Measurements from ENCODE around the gene RNF208. TPM values are rescaled to one million over a fixed set of nuclear protein-coding genes. Genes with fewer than 3 reads are reported as not detected.

RNF208 gene
- polyA plus RNA-seq, 1 donor: 11.0 TPM

DNA sequence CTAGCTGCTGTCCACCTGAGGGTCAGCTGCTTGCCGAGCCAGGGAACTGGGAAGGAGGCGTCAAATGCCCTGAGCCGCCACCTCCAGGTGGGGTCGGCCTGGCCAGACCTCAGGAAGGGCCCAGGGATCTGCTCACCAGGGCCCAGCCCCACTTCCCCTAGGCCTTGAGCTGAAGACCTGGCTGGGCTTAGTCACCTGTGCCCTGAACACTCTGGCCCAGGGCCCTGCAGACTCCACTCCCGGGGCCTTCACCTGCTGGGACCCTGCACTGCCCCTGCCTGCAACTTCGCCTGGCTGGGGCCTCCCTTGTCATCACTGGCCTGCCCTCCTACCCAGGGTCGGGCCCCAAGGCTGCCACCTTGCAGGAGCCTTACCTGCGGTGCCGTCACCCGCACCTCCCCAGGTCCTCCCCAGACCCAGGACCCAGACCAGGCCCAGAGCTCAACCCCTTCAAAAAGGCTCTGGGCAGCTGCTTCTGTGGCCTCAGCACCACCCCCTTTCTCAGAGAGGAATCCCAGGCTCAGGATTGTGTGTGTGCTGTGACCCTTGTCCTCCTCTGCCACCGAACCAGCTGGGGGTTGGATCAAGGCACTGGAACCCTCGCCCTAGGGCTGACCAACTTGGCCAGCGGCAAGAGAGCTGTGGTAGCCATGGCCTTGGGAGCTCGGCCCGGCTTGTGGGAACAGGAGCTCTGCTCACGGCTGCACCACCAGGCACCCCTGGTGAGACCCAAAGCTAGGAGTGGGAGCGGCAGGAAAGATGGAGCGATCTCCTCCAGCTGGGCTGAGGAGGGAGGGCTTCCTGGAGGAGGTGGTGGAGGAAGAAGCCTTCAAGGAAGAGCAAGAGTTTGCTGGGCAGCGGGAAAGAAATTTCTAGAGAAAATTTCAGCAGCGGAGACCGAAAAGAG is 31.9 kb upstream of the RNF208 start:
- no peaks in the 10 kb centered on the region for H3K27me3 ChIP-seq (ENCODE audit: control insufficient read depth, insufficient read depth, low read length)
- H3K4me3 ChIP-seq (ENCODE audit: low read length): peak overlapping the region; percentile 95
- H3K36me3 ChIP-seq (ENCODE audit: control insufficient read depth, insufficient read depth, low read length): peaks cover 15% of the 10 kb centered on the region
- no peaks in the 10 kb centered on the region for H3K9me3 ChIP-seq (ENCODE audit: control insufficient read depth, low read depth, low read length)
- peak overlapping the region; percentile 85 for H3K27ac ChIP-seq (ENCODE audit: low read length)
- 30% methylated on average over 2 of the region's 21 CpGs for WGBS (ENCODE audit: insufficient coverage, low lambda C conversion rate)
- peaks cover 35% of the 10 kb centered on the region for H3K4me1 ChIP-seq (ENCODE audit: control insufficient read depth, insufficient read depth, low read length)
- DNase-seq: peak in 1 of 2 donors; percentile 65

DNA sequence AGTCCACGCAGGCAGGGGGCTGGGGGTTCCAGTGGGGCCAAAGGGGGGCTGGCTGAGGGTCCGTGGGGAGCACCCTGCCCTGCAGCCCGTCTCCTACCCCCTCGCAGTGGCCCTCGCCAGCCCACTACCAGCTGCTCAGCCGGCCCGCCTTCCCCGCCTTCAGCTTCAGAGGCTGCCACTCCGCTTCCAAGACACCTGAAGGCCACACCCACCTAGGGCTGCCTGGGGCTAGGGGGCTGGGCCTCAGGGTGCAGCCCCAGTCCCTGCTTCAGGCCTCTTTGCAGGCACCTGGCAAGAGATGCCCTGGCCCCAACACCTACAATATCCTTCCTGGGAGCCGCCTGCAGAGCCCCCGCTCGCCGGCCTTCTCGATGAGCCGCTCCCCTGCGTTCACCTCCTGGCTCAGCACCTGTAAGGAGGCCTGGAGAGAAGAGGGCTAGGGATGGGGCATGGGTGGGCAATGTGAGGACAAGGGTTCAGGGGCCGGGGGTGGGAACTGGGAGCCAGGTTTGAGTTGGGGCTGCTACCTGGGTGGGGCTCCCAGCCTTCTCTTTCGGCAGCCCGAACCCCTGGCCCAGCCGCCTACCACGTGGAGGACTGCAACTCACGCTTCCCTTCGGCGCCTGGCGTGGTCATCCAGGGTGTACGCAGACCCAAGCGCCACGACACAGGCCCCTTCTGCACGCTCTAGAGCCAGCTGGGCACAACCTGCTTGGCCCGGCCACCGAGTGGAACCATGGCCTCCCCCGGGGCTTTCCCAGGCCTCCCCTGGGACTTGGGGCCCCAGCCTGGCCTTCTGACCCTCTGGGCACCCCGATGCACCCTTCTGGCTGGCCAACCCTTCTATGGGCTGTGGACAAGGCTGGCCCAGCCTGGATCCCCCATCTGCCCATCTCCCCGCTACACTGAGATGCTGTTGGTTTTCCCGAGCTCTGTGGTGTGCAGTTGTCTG is 30.8 kb upstream of the RNF208 start:
- H3K27ac ChIP-seq (ENCODE audit: low read length): no peak overlapping the region
- H3K4me1 ChIP-seq (ENCODE audit: control insufficient read depth, insufficient read depth, low read length): peaks cover 35% of the 10 kb centered on the region
- no CpG with 5 or more reads among the region's 35 CpGs for WGBS (ENCODE audit: insufficient coverage, low lambda C conversion rate)
- H3K27me3 ChIP-seq (ENCODE audit: control insufficient read depth, insufficient read depth, low read length): no peaks in the 10 kb centered on the region
- H3K36me3 ChIP-seq (ENCODE audit: control insufficient read depth, insufficient read depth, low read length): peaks cover 9% of the 10 kb centered on the region
- H3K4me3 ChIP-seq (ENCODE audit: low read length): peak overlapping the region; percentile 9
- H3K9me3 ChIP-seq (ENCODE audit: control insufficient read depth, low read depth, low read length): no peaks in the 10 kb centered on the region
- peak; percentile 67 to 79 for DNase-seq

DNA sequence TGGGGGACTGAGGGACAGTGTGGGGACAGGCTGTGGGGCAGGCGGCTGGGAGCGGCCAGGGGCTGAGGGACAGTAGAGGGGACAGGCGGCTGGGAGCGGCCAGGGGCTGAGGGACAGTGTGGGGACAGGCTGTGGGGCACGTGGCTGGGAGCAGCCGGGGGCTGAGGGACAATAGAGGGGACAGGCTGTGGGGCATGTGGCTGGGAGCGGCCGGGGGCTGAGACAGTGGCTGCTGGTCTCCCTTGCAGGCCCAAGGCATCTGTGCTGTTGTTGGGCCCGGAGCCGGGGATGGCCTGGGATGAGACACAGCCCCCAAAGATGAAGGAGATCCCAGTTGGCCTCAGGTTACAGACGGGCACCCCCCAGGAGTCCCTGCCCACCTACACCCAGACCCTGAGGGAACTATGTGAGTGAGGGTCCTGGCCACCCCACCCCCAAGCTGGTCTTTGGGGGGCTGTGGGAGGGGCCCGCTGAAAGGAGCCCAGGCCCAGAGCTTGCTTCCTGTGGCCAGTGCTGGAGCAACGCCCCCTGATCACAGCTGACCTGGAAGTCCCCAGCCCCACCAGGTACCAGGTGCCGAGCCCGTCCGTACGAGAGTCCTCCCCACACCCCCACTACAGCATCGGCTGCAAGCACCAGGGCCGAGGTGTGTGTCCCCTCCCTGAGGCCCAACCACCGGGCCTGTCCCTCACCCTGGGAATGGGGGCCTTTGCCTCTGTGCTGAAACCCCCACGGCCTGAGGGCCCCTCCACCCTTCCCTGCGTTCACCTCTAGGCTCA is 29.6 kb upstream of the RNF208 start:
- no peak overlapping the region for H3K4me3 ChIP-seq (ENCODE audit: low read length)
- peaks cover 3% of the 10 kb centered on the region for H3K36me3 ChIP-seq (ENCODE audit: control insufficient read depth, insufficient read depth, low read length)
- H3K27ac ChIP-seq (ENCODE audit: low read length): no peak overlapping the region
- WGBS (ENCODE audit: insufficient coverage, low lambda C conversion rate): no CpG with 5 or more reads among the region's 22 CpGs
- no peak for DNase-seq
- no peaks in the 10 kb centered on the region for H3K9me3 ChIP-seq (ENCODE audit: control insufficient read depth, low read depth, low read length)
- H3K4me1 ChIP-seq (ENCODE audit: control insufficient read depth, insufficient read depth, low read length): peaks cover 32% of the 10 kb centered on the region
- H3K27me3 ChIP-seq (ENCODE audit: control insufficient read depth, insufficient read depth, low read length): no peaks in the 10 kb centered on the region

DNA sequence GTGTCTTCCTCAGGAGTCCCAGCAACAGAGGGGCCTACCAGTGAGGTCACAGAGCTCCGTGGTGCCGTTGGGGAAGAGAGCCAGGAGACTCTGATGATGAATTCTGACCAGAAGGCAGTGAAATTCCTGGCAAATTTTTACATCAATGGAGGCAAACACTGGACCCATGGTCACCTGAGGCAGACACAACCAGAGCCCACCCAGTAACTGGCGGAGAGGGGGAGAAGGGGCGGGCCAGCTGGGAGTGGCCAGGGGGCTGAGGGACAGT is 29.1 kb upstream of the RNF208 start, which contains the start of gene STPG3:
Gene STPG3 (plus strand): TSS at position 93 of the 268 bp plus-strand sequence. CDS start 1 bp downstream, at position 94.
- Histone ChIP-seq H3K27ac (ENCODE audit: low read length) (no peak within 1 kb of the TSS), H3K4me1 (ENCODE audit: control insufficient read depth, insufficient read depth, low read length) (peaks cover 27% of the 10 kb centered on the region), H3K9me3 (ENCODE audit: control insufficient read depth, low read depth, low read length) (no peaks in the 10 kb centered on the region), H3K4me3 (ENCODE audit: low read length) (no peak within 1 kb of the TSS), H3K27me3 (ENCODE audit: control insufficient read depth, insufficient read depth, low read length) (no peaks in the 10 kb centered on the region), H3K36me3 (ENCODE audit: control insufficient read depth, insufficient read depth, low read length) (no peaks in the 10 kb centered on the region)
- WGBS (ENCODE audit: insufficient coverage, low lambda C conversion rate): no CpG with 5 or more reads among the region's 4 CpGs
- DNase-seq: no peak

DNA sequence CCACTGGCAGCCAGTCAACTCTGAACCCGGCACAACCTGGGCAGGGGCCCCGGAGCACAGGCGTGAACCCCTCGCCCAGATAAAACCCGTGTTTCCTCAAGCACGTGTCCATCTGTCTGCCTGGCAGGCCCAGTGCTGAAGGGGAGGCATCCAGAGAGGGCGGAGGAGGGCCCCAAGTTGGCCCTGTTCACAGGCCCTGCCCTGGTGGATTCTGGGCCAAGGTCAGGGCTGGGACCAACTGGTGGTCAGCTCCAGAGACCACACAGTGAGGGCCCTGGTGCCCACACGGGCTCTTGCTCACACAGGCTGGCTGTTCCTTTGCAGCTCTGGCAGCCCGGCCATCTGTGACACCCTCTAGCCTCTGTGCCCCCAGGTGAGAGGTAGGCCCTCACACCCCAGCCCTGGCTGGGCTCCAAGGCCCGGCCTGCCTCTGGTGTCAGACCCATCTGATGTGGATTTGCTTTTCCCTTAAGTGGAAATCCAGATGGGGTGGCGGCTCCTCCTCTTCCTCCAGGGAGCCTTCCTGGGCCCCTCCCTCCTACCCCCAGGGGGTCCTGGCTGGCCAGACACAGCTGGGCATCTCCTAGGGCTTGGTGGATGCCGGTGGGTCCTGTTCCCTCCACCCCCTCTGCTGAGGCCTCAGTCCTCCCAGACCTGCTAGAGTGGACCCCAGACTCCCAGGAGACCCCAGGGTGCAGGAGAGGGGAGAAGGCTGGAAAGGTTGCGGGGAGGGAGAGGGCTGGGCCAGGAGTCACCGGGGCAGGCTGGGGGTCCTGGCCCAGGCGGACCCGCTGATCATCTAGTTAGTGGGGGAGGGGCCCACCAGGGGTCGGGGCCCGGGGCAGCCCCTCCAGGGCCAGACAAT is 28.5 kb upstream of the RNF208 start:
- Histone ChIP-seq H3K9me3 (ENCODE audit: control insufficient read depth, low read depth, low read length) (no peaks in the 10 kb centered on the region), H3K27ac (ENCODE audit: low read length) (no peak overlapping the region), H3K27me3 (ENCODE audit: control insufficient read depth, insufficient read depth, low read length) (no peaks in the 10 kb centered on the region), H3K36me3 (ENCODE audit: control insufficient read depth, insufficient read depth, low read length) (no peaks in the 10 kb centered on the region), H3K4me3 (ENCODE audit: low read length) (no peak overlapping the region), H3K4me1 (ENCODE audit: control insufficient read depth, insufficient read depth, low read length) (peaks cover 25% of the 10 kb centered on the region)
- no peak for DNase-seq
- no CpG with 5 or more reads among the region's 18 CpGs for WGBS (ENCODE audit: insufficient coverage, low lambda C conversion rate)

DNA sequence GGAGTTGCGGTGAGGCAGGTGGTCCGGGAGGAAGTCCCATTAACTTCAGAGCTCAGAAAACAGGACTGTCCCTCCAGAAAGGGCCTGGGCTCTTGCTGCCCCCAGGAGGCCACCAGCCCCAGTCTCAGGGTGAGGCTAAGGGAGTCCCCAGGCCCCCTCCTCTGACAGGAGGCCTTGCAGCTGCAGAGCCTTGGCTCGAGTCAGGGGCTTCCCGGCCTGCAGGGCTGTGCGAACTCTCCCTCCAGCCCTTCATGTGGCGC is 25.8 kb upstream of the RNF208 start:
- Histone ChIP-seq H3K9me3 (ENCODE audit: control insufficient read depth, low read depth, low read length) (no peaks in the 10 kb centered on the region), H3K4me3 (ENCODE audit: low read length) (no peak overlapping the region), H3K27ac (ENCODE audit: low read length) (no peak overlapping the region), H3K36me3 (ENCODE audit: control insufficient read depth, insufficient read depth, low read length) (peaks cover 13% of the 10 kb centered on the region), H3K4me1 (ENCODE audit: control insufficient read depth, insufficient read depth, low read length) (peaks cover 33% of the 10 kb centered on the region), H3K27me3 (ENCODE audit: control insufficient read depth, insufficient read depth, low read length) (no peaks in the 10 kb centered on the region)
- WGBS (ENCODE audit: insufficient coverage, low lambda C conversion rate): no CpG with 5 or more reads among the region's 6 CpGs
- no peak for DNase-seq

DNA sequence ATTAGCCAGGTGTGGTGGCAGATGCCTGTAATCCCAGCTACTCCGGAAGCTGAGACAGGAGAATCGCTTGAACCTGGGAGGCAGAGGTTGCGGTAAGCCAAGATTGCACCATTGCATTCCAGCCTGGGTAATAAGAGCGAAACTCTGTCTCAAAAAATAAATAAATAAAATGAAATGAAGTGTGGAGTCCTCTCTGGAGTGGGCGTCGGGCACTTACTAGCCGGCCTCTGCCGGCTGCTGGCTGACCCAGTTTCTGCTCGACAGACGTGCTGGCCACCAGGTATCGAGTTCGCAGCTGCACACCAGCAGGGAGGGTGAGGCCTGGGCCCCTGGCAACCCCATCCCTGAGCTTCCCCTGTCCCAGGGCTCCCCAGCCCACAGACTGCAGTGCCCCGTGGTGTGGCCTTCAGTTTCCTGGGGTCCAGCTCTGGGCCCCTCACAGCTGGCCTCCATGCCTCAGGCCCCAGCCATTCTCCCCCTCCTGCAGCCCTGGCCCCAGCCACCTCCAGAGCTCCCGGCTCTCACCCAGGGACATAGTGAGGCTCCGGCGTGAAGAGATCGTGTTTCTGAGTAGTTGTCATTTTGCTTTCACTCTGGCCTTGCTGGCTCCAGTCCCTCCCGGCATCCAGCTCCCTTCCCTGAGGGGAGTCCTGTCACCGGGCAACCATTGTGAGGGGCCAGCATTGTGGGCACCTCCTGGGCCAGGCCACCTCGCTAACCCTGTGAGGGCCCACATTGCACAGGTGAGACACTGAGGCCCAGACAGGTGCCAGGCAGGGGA is 25.3 kb upstream of the RNF208 start:
- peaks cover 18% of the 10 kb centered on the region for H3K36me3 ChIP-seq (ENCODE audit: control insufficient read depth, insufficient read depth, low read length)
- H3K27ac ChIP-seq (ENCODE audit: low read length): no peak overlapping the region
- WGBS (ENCODE audit: insufficient coverage, low lambda C conversion rate): 100% methylated on average over 1 of the region's 20 CpGs
- H3K27me3 ChIP-seq (ENCODE audit: control insufficient read depth, insufficient read depth, low read length): no peaks in the 10 kb centered on the region
- DNase-seq: no peak
- H3K9me3 ChIP-seq (ENCODE audit: control insufficient read depth, low read depth, low read length): no peaks in the 10 kb centered on the region
- H3K4me3 ChIP-seq (ENCODE audit: low read length): no peak overlapping the region
- H3K4me1 ChIP-seq (ENCODE audit: control insufficient read depth, insufficient read depth, low read length): peaks cover 32% of the 10 kb centered on the region

DNA sequence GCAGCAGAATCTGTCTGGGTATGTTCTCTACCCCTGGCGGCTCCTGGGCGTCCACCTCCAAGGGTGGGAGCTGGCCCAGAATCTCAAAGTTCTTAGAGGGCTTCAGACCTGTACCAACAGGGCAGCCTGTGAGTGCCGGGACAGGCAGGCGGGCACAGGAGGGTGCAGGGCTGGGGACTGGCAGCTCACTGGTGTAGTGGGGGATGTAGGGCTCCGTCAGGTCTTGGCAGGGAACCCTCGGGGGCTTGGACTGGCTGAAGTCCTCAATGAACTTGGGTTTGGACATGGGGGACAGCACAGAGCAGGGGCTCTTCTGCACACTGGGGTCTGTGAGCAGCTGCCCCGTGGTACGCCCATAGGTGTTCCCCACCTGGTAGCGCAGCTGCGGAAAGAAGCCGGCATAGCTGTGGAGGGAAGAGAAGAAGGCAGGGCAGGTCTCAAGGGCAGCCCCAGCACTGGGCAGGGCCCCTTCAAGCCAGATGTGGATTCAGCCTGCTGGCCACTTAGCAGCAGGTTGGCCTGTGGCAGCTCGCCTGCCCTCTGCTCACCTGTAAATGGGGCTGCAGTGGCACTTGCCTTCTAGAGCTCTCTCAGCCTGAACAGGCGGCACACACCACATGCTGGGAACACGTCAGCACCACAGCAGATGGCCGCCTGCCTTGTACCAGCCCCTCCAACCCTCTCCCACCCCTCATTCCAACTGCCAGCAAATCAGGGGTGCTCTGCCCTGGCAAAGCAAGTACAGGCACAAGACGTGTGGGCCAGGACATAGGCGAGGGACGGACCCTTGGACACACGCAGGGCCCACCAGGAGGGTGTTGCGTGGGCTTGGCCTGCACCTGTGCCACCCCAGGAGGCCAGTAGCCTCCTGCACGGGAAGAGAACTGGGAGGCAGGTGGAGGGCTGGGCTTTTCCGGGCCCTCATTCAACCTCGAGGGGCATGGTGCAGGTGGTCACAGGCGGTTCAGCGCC is 23.7 kb upstream of the RNF208 start:
- WGBS (ENCODE audit: insufficient coverage, low lambda C conversion rate): no CpG with 5 or more reads among the region's 25 CpGs
- Histone ChIP-seq H3K36me3 (ENCODE audit: control insufficient read depth, insufficient read depth, low read length) (peaks cover 24% of the 10 kb centered on the region), H3K4me3 (ENCODE audit: low read length) (no peak overlapping the region), H3K27ac (ENCODE audit: low read length) (no peak overlapping the region), H3K9me3 (ENCODE audit: control insufficient read depth, low read depth, low read length) (no peaks in the 10 kb centered on the region), H3K27me3 (ENCODE audit: control insufficient read depth, insufficient read depth, low read length) (no peaks in the 10 kb centered on the region), H3K4me1 (ENCODE audit: control insufficient read depth, insufficient read depth, low read length) (peaks cover 27% of the 10 kb centered on the region)
- no peak for DNase-seq
